Colonic mucosa (tissue), 4 donors: ENCODE results near the gene NECTIN3. TPM values are rescaled to one million over a fixed set of nuclear protein-coding genes. Genes with fewer than 3 reads are reported as not detected.

Experiments used
- DNase-seq: peaks from one replicate; pipeline ENCODE4 v3.0.0-alpha.2; 2020
- H3K27ac ChIP-seq: fragments of 200-600 bp; one replicate; pipeline ENCODE4 v1.8.0; 2021
- H3K27me3 ChIP-seq: fragments of 200-600 bp; one replicate; pipeline ENCODE4 v1.8.0; 2021
- H3K36me3 ChIP-seq: fragments of 200-600 bp; one replicate; pipeline ENCODE4 v1.8.0; 2021
- H3K4me1 ChIP-seq: fragments of 200-600 bp; one replicate; pipeline ENCODE4 v1.8.0; 2021; ENCODE audit warnings: mild to moderate bottlenecking
- H3K4me3 ChIP-seq: fragments of 200-600 bp; one replicate; pipeline ENCODE4 v1.8.0; 2021
- H3K9ac ChIP-seq, 2 donors: one replicate each; pipeline ENCODE4 v1.7.0; 2013; ENCODE audit warnings: control low read depth in 2 of 2, low read depth in 2 of 2, low read length in 2 of 2
- H3K9me3 ChIP-seq: fragments of 200-600 bp; one replicate; pipeline ENCODE4 v1.8.0; 2021
- CTCF ChIP-seq: fragments of 200-600 bp; IDR thresholded peaks from one replicate; pipeline ENCODE4 v1.8.0; 2022; ENCODE audit warnings: antibody characterized with exemption, mild to moderate bottlenecking
- intact Hi-C: fragments of 100-400 bp; cut with DNase I; formaldehyde crosslinking; loops from one replicate; pipeline ENCODE4 v1.14.1; 2022
- total RNA-seq, 2 donors: library from RNA; stranded (reverse); fragmentation: NEBNext Ultra II Directional in 1 of 2; extraction: Animal tissue kit (Norgen Biotek cat#: 25700) in 1 of 2; gene quantifications; one replicate each; pipeline ENCODE4 v1.2.1, GENCODE V29; 2021
- donor health status: healthy.
- donor health status: DM: no; HTN: no; CAD: no.
- donor health status: DM: no; HTN: no; CAD: no.

NECTIN3 gene
- total RNA-seq, 2 donors from 2014 or later: 46.8 to 47.4 TPM

GRCh38 chr3:111134302-111134701 is 62.7 kb downstream of the NECTIN3 start:
- Histone ChIP-seq H3K9me3 (no peaks in the 10 kb centered on the region), H3K9ac (no peak overlapping the region), H3K36me3 (no peaks in the 10 kb centered on the region), H3K27me3 (no peaks in the 10 kb centered on the region), H3K27ac (no peak overlapping the region), H3K4me3 (no peak overlapping the region), H3K4me1 (no peaks in the 10 kb centered on the region)
- no peak for TF ChIP-seq CTCF
- intact Hi-C loops: no loop called here
- no peak for DNase-seq

DNA sequence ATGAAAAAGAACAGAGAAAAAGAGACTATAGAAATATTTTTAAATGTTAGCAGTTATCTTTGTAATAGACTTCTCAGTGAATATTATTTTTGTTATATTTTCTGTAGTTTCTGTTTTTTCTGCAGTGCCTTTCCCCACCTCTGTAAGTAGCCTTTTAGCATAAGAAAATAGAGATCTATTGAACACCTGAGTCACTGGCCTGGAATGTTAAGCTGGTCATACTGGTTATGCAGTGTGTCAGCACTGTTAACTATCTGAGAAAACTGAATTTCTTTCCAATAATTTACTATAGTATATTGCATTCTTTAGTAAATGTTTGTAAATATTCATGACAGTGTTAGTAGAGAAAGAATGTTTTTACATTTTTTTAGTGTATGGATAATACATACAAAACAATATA is 79.8 kb downstream of the NECTIN3 start:
- no peak overlapping the region for H3K27ac ChIP-seq
- intact Hi-C loops: no loop called here
- H3K4me1 ChIP-seq: no peaks in the 10 kb centered on the region
- no peaks in the 10 kb centered on the region for H3K27me3 ChIP-seq
- no peak overlapping the region for H3K9ac ChIP-seq
- H3K4me3 ChIP-seq: no peak overlapping the region
- DNase-seq: no peak
- no peak for TF ChIP-seq CTCF
- no peaks in the 10 kb centered on the region for H3K9me3 ChIP-seq
- H3K36me3 ChIP-seq: no peaks in the 10 kb centered on the region

DNA sequence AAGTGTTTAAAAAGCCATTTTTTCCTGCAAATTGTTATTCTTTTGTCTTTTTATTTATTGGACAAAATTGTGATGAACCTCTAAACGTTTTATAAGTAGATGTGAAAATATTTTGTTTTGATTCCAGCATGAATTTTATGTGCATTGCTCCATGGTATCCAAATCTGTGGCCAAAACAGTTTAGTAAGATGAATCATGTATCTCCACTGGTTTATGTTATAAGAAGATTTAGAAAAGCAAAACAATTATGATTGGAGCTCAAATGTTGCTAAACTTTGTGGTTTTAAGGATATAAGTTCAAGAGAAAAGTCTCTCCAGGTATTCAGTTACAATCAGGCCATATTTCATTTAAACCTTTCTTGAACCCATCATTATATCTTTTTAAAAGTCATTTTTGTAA is 80.9 kb downstream of the NECTIN3 start:
- Histone ChIP-seq H3K9me3 (no peaks in the 10 kb centered on the region), H3K9ac (no peak overlapping the region), H3K4me1 (no peaks in the 10 kb centered on the region), H3K4me3 (no peak overlapping the region), H3K36me3 (no peaks in the 10 kb centered on the region), H3K27me3 (no peaks in the 10 kb centered on the region), H3K27ac (no peak overlapping the region)
- intact Hi-C loops: no loop called here
- DNase-seq: no peak
- no peak for TF ChIP-seq CTCF

DNA sequence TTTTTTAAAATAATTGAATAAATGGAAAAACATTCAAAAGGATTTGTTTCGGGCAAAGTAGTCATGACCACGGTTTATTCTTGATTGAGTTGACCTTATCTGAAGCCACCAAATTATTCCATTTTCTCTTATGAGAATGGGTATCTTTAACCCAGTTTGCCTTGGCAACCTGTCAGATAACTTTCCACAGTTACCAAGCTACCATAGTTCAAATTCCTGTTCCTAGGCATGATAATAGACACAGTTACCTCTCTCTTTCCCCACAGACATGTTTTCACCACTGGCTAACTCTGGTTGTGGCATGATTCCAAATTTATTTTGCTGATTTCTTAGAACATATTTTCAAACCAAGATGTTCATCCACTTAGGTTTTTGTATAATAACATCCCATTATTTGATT is 84.9 kb downstream of the NECTIN3 start:
- Histone ChIP-seq H3K4me3 (no peak overlapping the region), H3K27ac (no peak overlapping the region), H3K36me3 (no peaks in the 10 kb centered on the region), H3K9me3 (no peaks in the 10 kb centered on the region), H3K9ac (no peak overlapping the region), H3K4me1 (no peaks in the 10 kb centered on the region), H3K27me3 (no peaks in the 10 kb centered on the region)
- intact Hi-C loops: no loop called here
- TF ChIP-seq CTCF: no peak
- DNase-seq: no peak

DNA sequence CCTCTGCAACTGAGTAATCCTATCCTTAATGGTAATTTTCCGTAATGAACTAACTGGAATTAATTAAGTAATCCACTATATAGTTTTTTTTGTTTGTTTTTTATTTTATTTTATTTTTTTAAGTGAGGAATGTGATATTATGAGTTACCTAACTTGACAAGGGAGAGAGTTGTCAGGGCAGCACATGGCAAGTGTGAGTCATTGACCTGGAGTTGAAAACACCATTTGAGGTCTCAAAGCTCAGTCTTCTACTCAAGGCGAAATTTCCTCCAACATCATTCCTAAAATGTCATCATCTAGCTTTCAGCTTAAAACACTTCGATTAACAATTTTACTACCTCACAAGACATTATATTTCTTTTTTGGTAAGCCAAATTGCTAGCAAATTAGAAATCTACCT is 87.8 kb downstream of the NECTIN3 start:
- H3K9ac ChIP-seq: no peak overlapping the region
- no peaks in the 10 kb centered on the region for H3K4me1 ChIP-seq
- H3K27ac ChIP-seq: no peak overlapping the region
- H3K36me3 ChIP-seq: no peaks in the 10 kb centered on the region
- H3K9me3 ChIP-seq: no peaks in the 10 kb centered on the region
- no peak for TF ChIP-seq CTCF
- H3K4me3 ChIP-seq: no peak overlapping the region
- no peak for DNase-seq
- H3K27me3 ChIP-seq: no peaks in the 10 kb centered on the region
- intact Hi-C loops: no loop called here

DNA sequence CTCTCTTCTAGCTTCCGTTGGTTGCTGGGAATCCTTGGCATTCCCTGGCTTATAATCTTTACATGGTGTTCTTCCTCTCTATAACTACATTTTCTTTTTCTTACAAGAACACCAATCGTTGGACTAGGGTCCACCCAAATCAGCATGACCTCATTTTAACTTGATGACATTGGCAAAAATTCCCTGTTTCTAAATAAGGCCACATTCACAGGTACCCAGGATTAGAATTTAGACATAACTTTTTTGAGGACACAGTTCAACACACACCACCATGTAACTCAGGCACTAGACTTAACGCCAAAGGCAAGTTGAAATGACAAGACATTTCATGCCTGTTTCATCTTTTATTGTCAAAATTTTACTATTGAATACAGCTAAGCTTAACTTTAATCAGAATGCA is 93.0 kb downstream of the NECTIN3 start:
- no peaks in the 10 kb centered on the region for H3K9me3 ChIP-seq
- intact Hi-C loops: no loop called here
- H3K4me3 ChIP-seq: no peak overlapping the region
- DNase-seq: no peak
- H3K9ac ChIP-seq: no peak overlapping the region
- no peaks in the 10 kb centered on the region for H3K4me1 ChIP-seq
- no peak for TF ChIP-seq CTCF
- no peak overlapping the region for H3K27ac ChIP-seq
- no peaks in the 10 kb centered on the region for H3K27me3 ChIP-seq
- H3K36me3 ChIP-seq: no peaks in the 10 kb centered on the region
